ENCODE measurements around the gene PACRGL. TPM values are rescaled to one million over a fixed set of nuclear protein-coding genes. Genes with fewer than 3 reads are reported as not detected.
"Not testable (repeated sequence)": the region's sequence is repeated elsewhere in the genome, so short reads cannot be mapped to it uniquely, and the experiment has no call there.

The PACRGL gene
- polyA plus RNA-seq, 1 experiment, result 6.6 TPM

- no peak overlapping the region for H3K4me3 ChIP-seq (ENCODE audit: low read depth, low read length)
- H3K36me3 ChIP-seq (ENCODE audit: control insufficient read depth, insufficient read depth, low read length), result no peaks in the 10 kb centered on the region
- POLR2A ChIA-PET, result no interaction called here
- TF ChIP-seq CTCF (IDR thresholded peaks at IDR 0.05; ENCODE audit: insufficient read depth, low read depth, low read length), result no peak
- H3K27me3 ChIP-seq (ENCODE audit: control insufficient read depth, insufficient read depth, low read length), result no peaks in the 10 kb centered on the region
- DNase-seq (ENCODE audit: low read depth), result no peak
- CTCF ChIA-PET, result interaction anchor here (0.6 to 1.5 kb wide), 2 partner anchors 9 to 12 kb away, joined by 3 to 4 read pairs; no protein-coding TSS in a partner anchor
These were observed 64.2 kb downstream of the PACRGL start for GRCh38 chr4:20764366-20764992.

GRCh38 chr4:20773144-20773997 is 73.1 kb downstream of the PACRGL start:
- ChIA-PET CTCF (interaction anchor here (0.5 to 3.1 kb wide), 31 partner anchors 9 to 994 kb away, joined by 3 to 35 read pairs (median 3); no protein-coding TSS in a partner anchor), POLR2A (no interaction called here)
- TF ChIP-seq CTCF (IDR thresholded peaks at IDR 0.05; ENCODE audit: insufficient read depth, low read depth, low read length), result peak; percentile 80
- Histone ChIP-seq H3K27me3 (ENCODE audit: control insufficient read depth, insufficient read depth, low read length) (no peaks in the 10 kb centered on the region; the same call in 1 of the 2 replicates), H3K4me3 (ENCODE audit: low read depth, low read length) (no peak overlapping the region), H3K36me3 (ENCODE audit: control insufficient read depth, insufficient read depth, low read length) (no peaks in the 10 kb centered on the region)
- DNase-seq (ENCODE audit: low read depth), result peak; percentile 1

GRCh38 chr4:20778896-20779295 is 78.6 kb downstream of the PACRGL start:
- TF ChIP-seq CTCF (IDR thresholded peaks at IDR 0.05; ENCODE audit: insufficient read depth, low read depth, low read length), result no peak
- H3K36me3 ChIP-seq (ENCODE audit: control insufficient read depth, insufficient read depth, low read length), result no peaks in the 10 kb centered on the region
- no peaks in the 10 kb centered on the region; the same call in 1 of the 2 replicates for H3K27me3 ChIP-seq (ENCODE audit: control insufficient read depth, insufficient read depth, low read length)
- POLR2A ChIA-PET, result no interaction called here
- CTCF ChIA-PET, result no interaction called here
- H3K4me3 ChIP-seq (ENCODE audit: low read depth, low read length), result no peak overlapping the region
- DNase-seq (ENCODE audit: low read depth), result no peak

GRCh38 chr4:20783134-20783533 is 82.9 kb downstream of the PACRGL start:
- H3K4me3 ChIP-seq (ENCODE audit: low read depth, low read length); DNase-seq (ENCODE audit: low read depth); H3K36me3 ChIP-seq (ENCODE audit: control insufficient read depth, insufficient read depth, low read length); H3K27me3 ChIP-seq (ENCODE audit: control insufficient read depth, insufficient read depth, low read length); POLR2A ChIA-PET: not testable (repeated sequence)
- CTCF ChIA-PET, result interaction anchor here (1.3 kb wide), 1 partner anchor 14 kb away, joined by 3 read pairs; no protein-coding TSS in a partner anchor

- H3K27me3 ChIP-seq (ENCODE audit: control insufficient read depth, insufficient read depth, low read length), result no peaks in the 10 kb centered on the region; the same call in 1 of the 2 replicates
- TF ChIP-seq CTCF (IDR thresholded peaks at IDR 0.05; ENCODE audit: insufficient read depth, low read depth, low read length), result no peak
- ChIA-PET POLR2A (no interaction called here), CTCF (interaction anchor here (2.0 kb wide), 1 partner anchor 14 kb away, joined by 10 read pairs; no protein-coding TSS in a partner anchor)
- no peaks in the 10 kb centered on the region for H3K36me3 ChIP-seq (ENCODE audit: control insufficient read depth, insufficient read depth, low read length)
- H3K4me3 ChIP-seq (ENCODE audit: low read depth, low read length), result no peak overlapping the region
- no peak for DNase-seq (ENCODE audit: low read depth)
These were observed 87.8 kb downstream of the PACRGL start for GRCh38 chr4:20787940-20788665.

Measured in BJ (cell line).